ENCODE measurements around the gene SLC17A5. TPM values are rescaled to one million over a fixed set of nuclear protein-coding genes. Genes with fewer than 3 reads are reported as not detected.

Gene SLC17A5
- total and polyA plus RNA-seq, 10 of the 15 experiments (the other 5 are each of a cell fraction or from before 2014, with no cell fraction given): 2.3 to 7.2 (median 5.0) TPM

- FAIRE-seq (no peak), DNase-seq (ENCODE audit: low read depth, low spot score) (no peak), ATAC-seq (peak; percentile 71)
- Histone ChIP-seq H3K4me1 (ENCODE audit: control insufficient read depth, insufficient read depth, low read length) (no peaks in the 10 kb centered on the region), H3K36me3 (ENCODE audit: control insufficient read depth in 2 of 2, insufficient read depth in 2 of 2, low read length in 1 of 2) (no peaks in the 10 kb centered on the region), H3K27ac (ENCODE audit: control insufficient read depth, insufficient read depth) (no peak overlapping the region), H3K9ac (ENCODE audit: control insufficient read depth, insufficient read depth, low read length) (no peak overlapping the region), H3K4me3 (no peak overlapping the region), H3K79me2 (ENCODE audit: control insufficient read depth, insufficient read depth, low read length) (no peaks in the 10 kb centered on the region), H4K20me1 (ENCODE audit: control insufficient read depth, insufficient read depth) (no peaks in the 10 kb centered on the region), H3K27me3 (replicated peaks in 1 of 2; ENCODE audit: control insufficient read depth in 2 of 2, insufficient read depth in 2 of 2, low read length in 1 of 2) (no peaks in the 10 kb centered on the region), H2AFZ (ENCODE audit: control insufficient read depth, low read depth, low read length) (no peak overlapping the region), H3K4me2 (ENCODE audit: control insufficient read depth, insufficient read depth) (no peak overlapping the region), H3K9me3 (replicated peaks; ENCODE audit: control insufficient read depth, insufficient read depth, low read length) (no peaks in the 10 kb centered on the region)
- intact Hi-C loops (cut with micrococcal nuclease; ENCODE audit: unreplicated experiment): no loop called here
- SMC1A ChIA-PET (ENCODE audit: uncharacterized antibody, unreplicated experiment): interaction anchor here (0.9 kb wide), 1 partner anchor 11 kb away, joined by 3 read pairs; no protein-coding TSS in a partner anchor
- 0% methylated on average over 3 of the region's 3 CpGs for WGBS (ENCODE audit: insufficient coverage, insufficient replicate concordance, low lambda C conversion rate, missing lambda C conversion rate)
- RAD21 ChIA-PET (ENCODE audit: unreplicated experiment): no interaction called here
- CTCF ChIA-PET: interaction anchor here (1.6 to 2.2 kb wide), 3 partner anchors 11 to 68 kb away, joined by 4 to 11 read pairs (median 5); partner anchors contain the start of gene SLC17A5
- in situ Hi-C loops (cut with MboI): no loop called here
- POLR2A ChIA-PET: no interaction called here
- no peak for TF ChIP-seq ZNF687 (IDR thresholded peaks at IDR 0.05)
- TF ChIP-seq POU2F2 (IDR thresholded peaks at IDR 0.05; ENCODE audit: borderline replicate concordance, low read depth, low read length): no peak
- peak; percentile 63 for TF ChIP-seq JUNB (IDR thresholded peaks at IDR 0.05)
- no peak for TF ChIP-seq TCF7 (IDR thresholded peaks at IDR 0.05; ENCODE audit: borderline replicate concordance)
- TF ChIP-seq BHLHE40 (IDR thresholded peaks at IDR 0.05; ENCODE audit: borderline replicate concordance in 1 of 2, low read depth in 2 of 2, low read length in 1 of 2): no peak
- TF ChIP-seq ETV6 (conservative IDR thresholded peaks at IDR 0.05 in 1 of 2, IDR thresholded peaks at IDR 0.05 in 1 of 2; ENCODE audit: borderline replicate concordance in 1 of 2, low read depth in 1 of 2): peak in 1 of 2 experiments; percentile 33; a peak in 1 of 4 replicates
- no peak for TF ChIP-seq MXI1 (IDR thresholded peaks at IDR 0.05; ENCODE audit: low read depth, low read length)
- 0 out of 2 replicates have a peak, but pooled peaks have one; percentile 23 for TF ChIP-seq FOXM1 (IDR thresholded peaks at IDR 0.05; ENCODE audit: low read depth, low read length)
- BruUV-seq (replicated peaks): no TSS peak
These were observed 12.0 kb upstream of the SLC17A5 start for GRCh38 chr6:73665686-73666319.
